GM19455 (cell line): ENCODE results near the gene ITIH5.
"Not testable (repeated sequence)": the region's sequence is repeated elsewhere in the genome, so short reads cannot be mapped to it uniquely, and the experiment has no call there.

Source experiments
- ATAC-seq: cut with Tn5 transposase; IDR thresholded peaks from one replicate; pipeline ENCODE4 v1.9.1; 2021; ENCODE audit not compliant: unreplicated experiment

ITIH5 gene

GRCh38 chr10:7689591-7689990 is 22.8 kb upstream of the ITIH5 start:
- ATAC-seq, result no peak

GRCh38 chr10:7687228-7687907 is 20.6 kb upstream of the ITIH5 start:
- ATAC-seq, result peak; percentile 95

GRCh38 chr10:7686351-7687171 is 19.8 kb upstream of the ITIH5 start:
- ATAC-seq, result no peak

GRCh38 chr10:7680078-7680477 is 13.3 kb upstream of the ITIH5 start:
- ATAC-seq, result not testable (repeated sequence)

- no peak for ATAC-seq
Observed at GRCh38 chr10:7679256-7679655, 12.5 kb upstream of the ITIH5 start.

- ATAC-seq, result no peak
Observed at GRCh38 chr10:7672341-7673134, 5.8 kb upstream of the ITIH5 start.

GRCh38 chr10:7670157-7670556 is 3.4 kb upstream of the ITIH5 start:
- no peak for ATAC-seq

- no peak for ATAC-seq
Observed at GRCh38 chr10:7667262-7668141, 736 bp upstream of the ITIH5 start.

- no peak for ATAC-seq
Observed at GRCh38 chr10:7665767-7666166, 999 bp downstream of the ITIH5 start.

GRCh38 chr10:7664707-7665106 is 2.1 kb downstream of the ITIH5 start:
- no peak for ATAC-seq

- ATAC-seq, result no peak
Observed at GRCh38 chr10:7662522-7662921, 4.2 kb downstream of the ITIH5 start.

- ATAC-seq, result no peak
Observed at GRCh38 chr10:7659560-7659959, 7.2 kb downstream of the ITIH5 start.

GRCh38 chr10:7657552-7657951 is 9.2 kb downstream of the ITIH5 start:
- no peak for ATAC-seq

GRCh38 chr10:7657079-7657478 is 9.7 kb downstream of the ITIH5 start:
- ATAC-seq, result not testable (repeated sequence)

GRCh38 chr10:7651853-7652470 is 14.8 kb downstream of the ITIH5 start:
- no peak for ATAC-seq

GRCh38 chr10:7649673-7650300 is 17.0 kb downstream of the ITIH5 start:
- ATAC-seq, result no peak

GRCh38 chr10:7647062-7647664 is 19.6 kb downstream of the ITIH5 start:
- no peak for ATAC-seq

- no peak for ATAC-seq
Observed at GRCh38 chr10:7642491-7643011, 24.2 kb downstream of the ITIH5 start.
